Stimulated activated CD4-positive, alpha-beta T cell treated with anti-CD3 and anti-CD28 coated beads, Interleukin-15, amount 100 ng/mL, for 24 hours (primary cell): ENCODE data around the gene PLAU.
"Not testable (repeated sequence)": the region's sequence is repeated elsewhere in the genome, so short reads cannot be mapped to it uniquely, and the experiment has no call there.

Source experiments
- DNase-seq: peaks from one replicate; pipeline ENCODE4 v3.0.0-alpha.2; 2020

Gene PLAU

DNA sequence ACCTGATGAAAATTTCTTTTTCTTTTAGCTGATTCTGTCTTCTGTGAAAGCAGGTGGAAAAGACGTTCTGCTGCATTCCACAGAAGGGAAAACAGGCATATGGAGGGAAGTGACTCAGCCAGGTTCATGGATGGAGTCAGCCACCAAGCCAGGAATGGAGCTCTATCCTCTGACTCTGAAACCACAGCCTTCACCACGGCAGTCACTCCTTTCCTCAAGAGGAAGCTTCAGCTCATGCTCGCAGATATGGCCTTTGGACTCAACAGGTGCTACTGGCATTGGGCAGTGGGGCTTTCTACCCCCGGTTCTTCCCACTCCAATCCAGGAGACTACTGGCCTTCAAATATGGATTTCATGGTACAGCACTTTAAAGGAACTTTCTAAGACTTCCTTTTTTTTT, 11.5 kb upstream of the PLAU start:
- DNase-seq: no peak

DNA sequence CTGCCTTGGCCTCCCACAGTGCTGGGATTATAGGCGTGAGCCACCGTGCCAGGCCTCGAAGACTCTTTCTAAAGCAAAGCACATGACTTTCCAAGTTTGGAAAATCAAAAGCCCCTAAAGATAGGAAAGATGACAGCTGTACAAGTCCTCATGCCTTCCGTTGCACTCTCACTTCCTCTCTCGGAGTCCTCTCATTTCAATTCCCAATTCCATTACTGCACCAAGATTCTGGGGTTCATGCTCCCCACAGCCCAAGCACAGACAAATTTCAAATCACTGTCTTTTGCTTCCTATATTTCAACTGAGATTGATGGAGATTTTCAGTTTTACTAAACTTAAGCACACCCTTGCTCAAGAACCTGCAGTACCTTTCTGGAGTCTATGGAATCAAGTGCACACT, 10.9 kb upstream of the PLAU start:
- DNase-seq: no peak

DNA sequence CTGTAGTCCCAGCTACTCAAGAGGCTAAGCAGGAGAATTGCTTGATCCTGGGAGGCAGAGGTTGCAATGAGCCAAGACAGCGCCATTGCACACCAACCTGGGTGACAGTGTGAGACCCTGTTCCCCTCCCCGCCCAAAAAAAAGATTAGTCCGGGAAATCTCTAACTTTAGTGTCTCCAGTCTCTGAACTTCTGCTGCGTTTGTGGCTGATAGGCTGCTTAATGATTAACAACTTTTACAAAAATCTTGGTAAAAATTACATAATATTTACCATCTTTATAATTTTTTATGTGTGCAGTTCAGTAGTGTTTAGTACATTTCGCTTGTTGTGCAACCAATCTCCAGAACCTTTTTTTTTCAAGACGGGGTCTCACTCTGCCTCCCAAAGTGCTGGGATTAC, 9.7 kb upstream of the PLAU start:
- no peak for DNase-seq

DNA sequence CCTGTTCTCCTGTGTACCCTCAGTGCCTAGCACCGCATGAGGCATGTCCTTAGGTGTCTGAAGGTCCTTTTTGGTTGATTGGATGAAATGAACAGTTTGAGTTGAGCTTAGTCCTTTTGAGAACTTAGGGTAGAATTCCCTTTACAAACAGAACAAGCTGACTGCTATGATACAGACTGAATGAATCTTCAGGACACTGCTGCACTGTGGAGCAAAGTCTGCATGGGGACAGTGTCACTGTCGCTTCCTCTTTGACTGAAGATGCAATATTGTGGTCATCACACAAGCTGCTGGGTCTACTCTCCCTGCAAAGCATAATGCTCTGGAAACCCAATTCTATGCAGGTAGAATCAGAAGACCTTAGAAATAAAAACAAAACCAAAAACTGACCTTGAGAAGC, 8.6 kb upstream of the PLAU start:
- DNase-seq: no peak

DNA sequence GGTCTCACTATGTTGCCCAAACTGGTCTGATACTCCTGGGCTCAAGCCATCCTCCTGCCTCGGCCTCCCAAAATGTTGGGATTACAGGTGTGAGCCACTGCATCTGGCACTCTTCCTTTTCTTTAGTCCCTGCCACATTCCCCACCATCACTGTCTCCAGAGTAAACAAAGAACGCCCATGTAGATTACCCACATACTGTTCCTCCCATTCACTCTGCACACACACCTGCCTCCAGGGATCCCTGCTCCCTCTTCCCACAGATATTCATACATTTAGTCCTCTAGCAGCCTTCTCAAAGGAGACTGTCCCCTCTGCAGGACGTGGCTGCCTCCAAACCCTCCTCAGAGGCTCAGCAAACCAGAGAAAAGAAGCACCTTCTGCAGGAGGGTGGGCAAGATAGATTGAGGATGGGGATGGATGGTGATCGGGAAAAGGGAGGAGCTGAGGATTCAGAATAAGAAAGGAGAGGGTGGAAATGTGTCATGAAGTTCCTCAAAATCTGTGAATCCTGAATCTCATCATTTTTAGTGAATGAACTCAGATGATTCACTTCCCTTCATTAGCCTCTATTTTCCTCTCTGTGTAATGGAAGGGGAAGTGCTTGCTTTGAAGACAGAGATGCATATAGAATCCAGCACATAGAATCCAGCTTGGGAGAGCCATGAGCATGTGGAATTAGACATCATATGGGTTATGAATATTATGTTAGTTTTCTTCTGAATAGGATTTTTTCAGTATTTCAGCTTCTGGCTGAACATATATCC, 5.5 kb upstream of the PLAU start:
- no peak for DNase-seq

DNA sequence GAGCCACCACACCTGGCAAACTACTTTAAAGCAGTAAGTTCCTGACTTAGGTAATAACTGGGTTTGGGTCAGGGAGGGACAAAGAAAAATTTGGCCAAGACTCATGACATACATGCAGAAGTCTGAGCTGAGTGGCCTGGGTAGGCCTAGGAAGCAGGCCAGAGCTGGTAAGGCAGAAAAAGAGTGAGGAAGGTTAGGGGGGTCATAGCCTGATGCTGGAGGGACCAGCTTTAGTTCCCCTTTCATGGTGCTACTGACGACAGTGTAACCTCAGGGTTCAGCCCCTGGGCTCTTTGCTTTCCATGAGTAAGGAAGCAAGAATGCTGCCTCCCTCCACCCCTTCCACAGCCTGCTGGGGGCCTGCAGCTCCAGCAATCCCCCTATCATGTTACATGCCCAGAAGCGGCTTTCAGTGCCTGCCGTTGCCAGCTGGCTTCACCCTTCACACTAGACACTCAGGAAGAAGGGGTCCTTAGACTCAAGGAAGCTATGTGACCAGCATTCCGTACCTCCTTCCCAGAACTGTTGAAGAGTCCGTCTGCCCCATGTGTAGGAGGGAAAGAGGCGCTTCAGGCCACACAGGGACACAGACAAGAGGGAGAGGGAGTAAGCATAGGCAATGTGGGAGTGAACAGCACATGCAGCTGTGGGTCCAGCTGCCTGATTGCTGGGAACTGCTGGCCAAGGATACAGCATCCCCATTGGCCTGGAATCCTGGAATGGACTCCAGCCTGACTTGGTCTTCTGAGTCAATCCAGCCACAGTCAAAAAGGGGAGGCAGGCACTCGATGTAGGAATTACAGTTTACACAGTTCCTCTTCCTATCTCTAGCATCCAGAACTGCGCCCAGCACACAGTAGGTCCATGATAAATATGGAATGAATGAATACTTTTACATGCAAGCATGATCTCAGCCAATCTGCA, 4.1 kb upstream of the PLAU start:
- DNase-seq: no peak

DNA sequence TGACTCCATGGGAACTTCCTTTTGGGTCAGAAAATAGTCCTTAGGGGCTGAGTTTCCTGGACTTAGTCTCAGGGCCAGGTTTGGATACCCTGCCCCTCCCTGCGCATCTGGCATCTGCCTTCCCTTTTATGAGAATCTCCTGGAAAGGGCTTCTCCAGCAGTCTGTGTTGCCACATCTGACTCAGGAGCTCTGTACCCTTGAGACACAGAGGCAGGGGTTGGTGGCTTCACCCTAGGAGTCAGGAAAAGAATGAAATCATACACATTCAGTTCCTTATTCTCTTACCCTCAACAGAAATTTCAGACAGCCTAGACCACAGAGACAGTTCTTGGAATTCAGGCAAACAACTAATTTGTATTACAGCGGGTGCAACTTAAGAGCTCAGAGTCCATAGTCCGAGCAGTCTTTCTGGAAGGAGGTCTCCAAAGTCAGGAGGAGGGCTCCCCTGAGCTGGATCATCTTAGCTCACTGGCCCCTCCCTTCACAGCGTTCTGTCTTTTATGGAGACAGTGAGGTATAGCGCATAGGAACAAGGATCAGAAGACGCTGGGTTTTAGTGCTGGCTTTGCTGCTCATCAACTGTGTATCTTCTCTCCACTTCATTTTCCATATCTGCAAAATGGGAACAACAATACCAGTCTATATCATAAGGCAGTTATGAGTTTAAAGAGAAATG, 3.0 kb upstream of the PLAU start:
- no peak for DNase-seq

DNA sequence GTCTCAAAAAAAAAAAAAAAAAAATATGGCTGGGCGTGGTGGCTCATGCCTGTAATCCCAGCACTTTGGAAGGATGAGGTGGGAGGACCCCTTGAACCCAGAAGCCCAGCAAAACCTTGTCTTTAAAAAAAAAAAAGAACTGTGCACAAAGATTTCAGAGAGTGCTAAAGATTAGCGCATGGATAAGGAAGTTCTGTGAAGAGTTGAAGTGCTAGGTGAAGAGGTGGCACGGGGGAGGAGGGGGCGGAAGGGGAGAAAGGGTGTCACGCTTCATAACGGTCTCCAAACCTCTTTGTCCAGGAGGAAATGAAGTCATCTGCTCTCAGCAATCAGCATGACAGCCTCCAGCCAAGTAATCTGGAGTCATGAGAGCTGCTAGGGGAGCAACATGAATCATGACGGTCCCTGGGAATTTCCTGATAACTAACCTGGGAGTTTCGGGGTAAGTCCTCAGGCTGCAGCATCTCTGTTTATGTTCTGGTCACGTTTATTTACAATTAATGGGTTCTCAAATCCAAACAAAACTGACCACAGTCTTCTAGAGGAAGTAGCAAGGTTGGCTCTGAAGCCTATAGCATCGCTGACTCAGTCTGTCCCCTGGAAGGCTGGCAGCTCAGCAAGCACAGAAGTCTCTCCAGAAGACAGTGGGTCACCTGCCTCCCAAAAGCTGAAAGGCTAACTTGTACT, 1.9 kb upstream of the PLAU start:
- DNase-seq: peak; percentile 76

DNA sequence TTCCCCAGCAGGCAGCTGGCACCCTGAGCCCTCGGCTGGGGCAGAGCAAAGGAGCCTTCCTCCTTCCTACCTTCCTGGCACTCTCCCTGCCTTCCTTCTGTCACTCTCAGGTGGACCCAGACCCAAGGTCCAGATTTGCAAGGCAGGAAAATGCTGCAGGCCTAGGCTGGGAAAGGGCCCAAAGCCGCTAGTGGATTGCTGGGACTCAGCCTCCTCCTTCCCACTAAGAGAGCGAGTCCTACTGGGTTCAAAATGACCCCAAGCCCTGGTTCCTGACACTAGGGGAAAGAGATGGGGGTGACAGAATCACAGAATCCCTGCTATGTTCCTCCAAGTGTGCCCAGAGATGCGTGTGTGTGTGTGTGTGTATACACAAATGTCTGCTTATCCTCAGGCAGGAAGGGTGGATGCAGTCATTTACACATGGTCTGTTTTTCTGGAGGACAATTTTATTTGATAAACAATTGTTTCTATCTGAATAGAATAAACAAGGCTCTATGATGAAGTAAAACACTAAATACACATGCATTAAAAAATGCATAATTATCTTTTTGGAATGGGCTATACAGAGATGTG, 1.3 kb upstream of the PLAU start:
- no peak for DNase-seq

DNA sequence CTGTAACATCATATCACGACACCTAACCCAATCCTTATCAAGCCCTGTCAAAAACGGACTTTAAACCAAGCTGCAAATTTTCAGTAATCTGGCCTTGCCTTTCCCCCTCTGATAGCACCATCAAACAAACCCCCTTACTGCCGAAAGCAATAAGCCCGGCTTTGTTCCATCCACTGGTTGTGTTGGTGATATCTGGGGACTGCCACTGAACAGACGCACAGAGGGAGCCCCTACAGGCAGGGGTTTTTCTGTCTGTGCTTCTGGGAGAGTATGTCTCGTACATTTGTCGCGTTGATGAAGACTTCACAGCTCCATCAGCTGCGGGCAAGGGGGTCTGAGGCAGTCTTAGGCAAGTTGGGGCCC, 550 bp upstream of the PLAU start:
- DNase-seq: no peak

DNA sequence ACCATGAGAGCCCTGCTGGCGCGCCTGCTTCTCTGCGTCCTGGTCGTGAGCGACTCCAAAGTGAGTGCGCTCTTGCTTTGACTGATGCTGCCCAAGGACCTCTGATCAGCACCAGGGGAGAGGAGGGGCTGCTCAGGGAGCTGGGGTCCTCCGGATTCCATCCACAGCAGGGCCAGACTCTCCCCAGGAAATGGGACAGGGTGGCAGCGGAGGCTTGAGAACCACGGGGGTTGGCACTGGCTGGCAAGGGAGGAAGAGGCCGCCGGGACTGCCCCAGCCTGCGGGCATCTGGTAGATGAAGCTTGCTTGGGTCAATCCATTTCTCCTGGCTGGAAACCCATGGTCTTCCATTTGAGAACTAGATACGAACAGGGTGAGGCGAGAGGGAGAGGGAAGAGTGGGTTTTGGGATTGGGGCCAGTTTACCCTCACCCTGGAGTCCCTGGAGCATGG, 647 bp downstream of the PLAU start:
- no peak for DNase-seq

DNA sequence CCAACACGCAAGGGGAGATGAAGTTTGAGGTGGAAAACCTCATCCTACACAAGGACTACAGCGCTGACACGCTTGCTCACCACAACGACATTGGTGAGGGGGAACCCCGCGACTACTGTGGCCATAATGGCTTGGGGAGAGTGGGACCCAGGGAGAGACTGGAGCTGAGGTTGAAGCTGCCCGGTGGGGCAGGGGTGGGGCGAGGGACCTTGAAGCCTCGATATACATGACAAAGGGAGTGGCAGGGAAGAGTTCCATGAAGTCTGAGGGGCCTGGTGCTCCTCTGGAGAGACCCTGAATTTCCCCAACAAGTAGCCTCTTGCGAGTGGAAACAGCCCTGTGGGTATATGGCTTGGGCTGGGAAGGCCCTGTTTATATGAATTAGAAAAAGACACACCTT, 3.1 kb downstream of the PLAU start:
- DNase-seq: no peak

DNA sequence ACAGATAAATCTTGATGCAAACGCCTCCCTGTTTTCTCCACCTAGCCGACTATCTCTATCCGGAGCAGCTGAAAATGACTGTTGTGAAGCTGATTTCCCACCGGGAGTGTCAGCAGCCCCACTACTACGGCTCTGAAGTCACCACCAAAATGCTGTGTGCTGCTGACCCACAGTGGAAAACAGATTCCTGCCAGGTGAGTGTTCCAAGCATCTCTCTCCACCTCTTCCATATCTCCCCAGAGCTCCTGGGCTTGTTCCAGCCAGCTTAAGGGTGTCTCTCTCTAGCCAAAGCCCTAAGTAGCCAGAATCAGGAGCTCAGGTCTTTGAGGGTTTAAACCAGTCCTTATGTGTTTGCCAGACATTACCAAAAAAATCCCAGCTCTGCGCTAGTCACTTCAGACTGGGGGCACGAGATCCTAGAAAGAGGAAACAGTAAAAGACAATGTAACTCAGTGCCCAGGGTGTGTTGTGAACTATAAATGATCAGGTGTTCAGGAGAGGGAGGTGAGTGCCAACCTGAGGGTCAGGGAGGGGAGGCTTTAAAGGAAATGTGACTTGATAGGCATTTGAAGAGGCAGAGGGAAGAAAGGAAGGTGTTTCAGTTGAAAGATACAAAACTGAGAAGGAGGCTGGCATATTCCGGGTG, 4.4 kb downstream of the PLAU start:
- DNase-seq: no peak

DNA sequence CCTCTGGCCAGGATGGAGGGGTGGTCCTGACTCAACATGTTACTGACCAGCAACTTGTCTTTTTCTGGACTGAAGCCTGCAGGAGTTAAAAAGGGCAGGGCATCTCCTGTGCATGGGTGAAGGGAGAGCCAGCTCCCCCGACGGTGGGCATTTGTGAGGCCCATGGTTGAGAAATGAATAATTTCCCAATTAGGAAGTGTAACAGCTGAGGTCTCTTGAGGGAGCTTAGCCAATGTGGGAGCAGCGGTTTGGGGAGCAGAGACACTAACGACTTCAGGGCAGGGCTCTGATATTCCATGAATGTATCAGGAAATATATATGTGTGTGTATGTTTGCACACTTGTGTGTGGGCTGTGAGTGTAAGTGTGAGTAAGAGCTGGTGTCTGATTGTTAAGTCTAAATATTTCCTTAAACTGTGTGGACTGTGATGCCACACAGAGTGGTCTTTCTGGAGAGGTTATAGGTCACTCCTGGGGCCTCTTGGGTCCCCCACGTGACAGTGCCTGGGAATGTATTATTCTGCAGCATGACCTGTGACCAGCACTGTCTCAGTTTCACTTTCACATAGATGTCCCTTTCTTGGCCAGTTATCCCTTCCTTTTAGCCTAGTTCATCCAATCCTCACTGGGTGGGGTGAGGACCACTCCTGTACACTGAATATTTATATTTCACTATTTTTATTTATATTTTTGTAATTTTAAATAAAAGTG, 6.0 kb downstream of the PLAU start:
- no peak for DNase-seq

DNA sequence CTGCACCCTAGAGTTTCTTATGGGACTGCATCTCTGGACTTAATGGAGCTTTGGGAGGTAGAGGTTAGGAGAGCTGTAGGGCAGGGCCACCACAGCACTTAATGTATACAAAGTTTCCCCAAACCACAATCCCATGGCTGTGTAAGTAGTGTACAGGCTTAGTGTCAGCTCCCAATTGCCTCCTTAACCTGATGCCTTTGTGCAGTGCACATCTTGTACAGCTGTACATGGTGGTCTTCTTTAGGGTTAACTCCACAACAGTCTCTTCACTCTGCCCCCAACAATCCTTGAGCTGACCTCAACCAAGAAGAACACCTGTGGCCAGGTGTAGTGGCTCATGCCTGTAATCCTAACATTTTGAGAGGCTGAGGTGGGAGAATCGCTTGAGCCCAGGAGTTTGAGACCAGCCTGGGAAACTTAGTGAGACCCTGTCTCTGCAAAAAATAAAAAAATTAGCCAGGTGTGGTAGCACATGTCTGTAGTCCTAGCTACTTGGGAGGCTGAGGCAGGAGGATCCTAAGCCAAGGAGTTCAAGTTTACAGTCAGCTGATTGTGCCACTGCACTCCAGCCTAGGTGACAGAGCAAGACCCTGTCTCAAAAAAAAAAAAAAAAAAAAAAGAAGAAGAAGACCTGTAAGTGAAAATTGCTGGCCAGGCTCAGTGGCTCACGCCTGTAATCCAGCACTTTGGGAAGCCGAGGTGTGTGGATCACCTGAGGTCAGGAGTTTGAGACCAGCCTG, 6.8 kb downstream of the PLAU start:
- no peak for DNase-seq

DNA sequence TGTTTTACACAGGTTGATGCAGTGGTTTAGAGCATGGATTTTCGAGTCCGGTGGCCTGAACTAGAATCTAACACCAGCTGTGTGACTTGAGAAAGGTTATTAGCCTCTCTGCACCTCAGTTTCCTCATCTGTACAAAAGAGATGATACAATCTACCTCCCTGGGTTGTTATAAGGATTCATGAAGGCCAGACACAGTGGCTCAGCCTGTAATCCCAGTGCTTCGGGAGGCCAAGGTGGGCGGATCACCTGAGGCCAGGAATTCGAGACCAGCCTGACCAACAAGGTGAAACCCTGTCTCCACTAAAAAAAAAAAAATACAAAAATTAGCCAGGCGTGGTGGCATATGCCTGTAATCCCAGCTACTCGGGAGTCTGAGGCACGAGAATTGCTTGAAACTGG, 8.5 kb downstream of the PLAU start:
- DNase-seq: not testable (repeated sequence)

DNA sequence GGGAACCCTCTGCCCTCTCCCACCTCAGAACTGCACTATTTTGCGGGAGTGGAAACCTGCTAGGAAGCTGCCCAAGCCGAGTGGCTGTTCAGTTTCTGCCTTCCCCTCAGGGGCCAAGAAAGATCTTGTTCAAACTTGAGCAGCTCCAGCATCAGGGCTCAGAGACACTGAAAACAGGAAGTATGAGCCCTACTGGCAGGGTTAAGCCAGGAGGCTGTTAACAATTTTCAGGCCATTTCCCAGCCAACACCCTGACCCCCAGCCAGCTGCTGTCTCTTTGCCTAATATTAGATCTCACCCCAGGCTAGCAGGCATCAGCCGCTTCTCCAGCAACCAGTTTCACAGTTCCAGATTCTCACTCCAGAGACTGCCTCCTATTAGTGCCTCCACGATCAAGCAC, 9.2 kb downstream of the PLAU start:
- no peak for DNase-seq

DNA sequence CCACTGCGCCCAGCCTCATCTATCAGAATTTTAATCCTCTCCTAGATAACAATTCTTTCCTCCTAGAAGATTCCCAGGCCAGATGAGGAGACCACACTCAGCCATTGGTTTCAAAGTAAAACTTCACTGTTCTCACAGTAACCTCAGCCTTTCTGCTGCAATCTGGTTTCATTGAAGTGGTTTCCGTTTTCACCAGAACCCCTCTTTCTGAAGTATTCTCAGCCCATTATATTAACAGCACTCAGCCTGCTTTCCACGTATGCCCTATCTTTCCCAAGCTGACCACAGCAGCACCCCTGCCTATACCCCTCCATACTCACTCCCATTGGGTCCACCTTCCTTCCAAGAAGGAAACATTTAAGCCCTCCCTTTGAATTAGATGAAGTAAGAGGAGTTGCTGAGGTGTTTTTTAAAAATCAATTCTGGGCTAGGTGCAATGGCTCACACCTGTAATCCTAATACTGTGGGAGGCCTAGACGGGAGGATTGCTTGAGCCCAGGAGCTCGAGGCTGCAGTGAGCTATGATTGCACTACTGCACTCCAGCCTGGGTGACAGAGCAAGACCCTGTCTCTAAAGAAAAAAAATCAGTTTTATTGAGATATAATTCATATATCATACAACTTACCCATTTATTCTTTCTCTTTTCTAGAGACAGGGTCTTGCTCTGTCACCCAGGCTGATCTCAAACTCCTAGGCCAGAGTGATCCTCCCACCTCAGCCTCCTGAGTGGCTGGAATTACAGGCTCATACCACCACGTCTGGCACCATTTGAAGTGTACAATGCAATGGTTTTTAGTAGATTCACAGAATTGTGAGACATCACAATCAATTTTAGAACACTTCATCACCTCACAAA, 11.3 kb downstream of the PLAU start:
- DNase-seq: no peak

DNA sequence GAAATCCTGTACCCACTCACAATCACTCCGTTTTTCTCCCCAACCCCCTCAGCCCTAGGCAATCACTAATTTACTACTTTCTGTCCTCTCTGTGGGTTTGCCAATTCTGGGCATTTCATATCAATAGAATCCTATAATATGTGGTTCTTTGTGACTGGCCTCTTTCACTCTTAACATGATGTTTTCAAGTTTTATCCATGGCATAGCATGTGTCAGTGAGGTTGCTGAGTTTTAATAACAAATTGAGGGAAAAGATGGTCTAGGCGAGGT, 11.9 kb downstream of the PLAU start:
- DNase-seq: no peak
